Measurements from ENCODE around the gene SMAD3. TPM values are rescaled to one million over a fixed set of nuclear protein-coding genes. Genes with fewer than 3 reads are reported as not detected.

Gene SMAD3
- total RNA-seq, 6 experiments from 2014 or later = 9.2 to 34.0 (median 14.4) TPM

- TF ChIP-seq POLR2A (IDR thresholded peaks at IDR 0.05) (no peak), CTCF (IDR thresholded peaks at IDR 0.05) (no peak)
- no peak for ATAC-seq
- Histone ChIP-seq H3K9me3 (no peaks in the 10 kb centered on the region), H3K27ac (no peak overlapping the region), H3K27me3 (no peaks in the 10 kb centered on the region), H3K36me3 (peaks cover 0 to 66% (median 12%) of the 10 kb centered on the region in 4 donors), H3K4me3 (no peak overlapping the region), H3K4me1 (no peaks in the 10 kb centered on the region)
- 59% methylated on average over 2 of the region's 8 CpGs for WGBS (ENCODE audit: insufficient coverage, low coverage, low lambda C conversion rate, missing lambda C conversion rate)
- intact Hi-C loops (cut with DNase I) = no loop called here
- no peak for DNase-seq
These were observed 123.3 kb downstream of the SMAD3 start for GRCh38 chr15:67188551-67189218.

- H3K36me3 ChIP-seq = peaks cover 0 to 67% (median 12%) of the 10 kb centered on the region in 4 donors
- TF ChIP-seq POLR2A (IDR thresholded peaks at IDR 0.05) = no peak
- no peak for TF ChIP-seq CTCF (IDR thresholded peaks at IDR 0.05)
- no peak overlapping the region for H3K4me3 ChIP-seq
- no peaks in the 10 kb centered on the region for H3K4me1 ChIP-seq
- no peak overlapping the region for H3K27ac ChIP-seq
- WGBS (ENCODE audit: insufficient coverage, low coverage, low lambda C conversion rate, missing lambda C conversion rate) = 89% methylated on average over 9 of the region's 26 CpGs
- no peak for DNase-seq
- no peaks in the 10 kb centered on the region for H3K27me3 ChIP-seq
- no peaks in the 10 kb centered on the region for H3K9me3 ChIP-seq
- intact Hi-C loops (cut with DNase I) = no loop called here
- ATAC-seq = no peak
These were observed 124.1 kb downstream of the SMAD3 start for GRCh38 chr15:67189326-67190051.

- Histone ChIP-seq H3K4me3 (no peak overlapping the region), H3K27ac (no peak overlapping the region), H3K27me3 (no peaks in the 10 kb centered on the region), H3K9me3 (no peaks in the 10 kb centered on the region), H3K4me1 (no peaks in the 10 kb centered on the region), H3K36me3 (peaks cover 0 to 58% (median 9%) of the 10 kb centered on the region in 4 donors)
- intact Hi-C loops (cut with DNase I) = no loop called here
- ATAC-seq (no peak), DNase-seq (no peak)
- TF ChIP-seq CTCF (IDR thresholded peaks at IDR 0.05) (no peak), POLR2A (IDR thresholded peaks at IDR 0.05) (no peak)
- whole genome bisulfite sequencing (ENCODE audit: insufficient coverage, low coverage, low lambda C conversion rate, missing lambda C conversion rate) = 88% methylated on average over 1 of the region's 2 CpGs
These were observed 124.9 kb downstream of the SMAD3 start for GRCh38 chr15:67190326-67190725.

- peaks cover 0 to 56% (median 9%) of the 10 kb centered on the region in 4 donors for H3K36me3 ChIP-seq
These were observed 125.4 kb downstream of the SMAD3 start for GRCh38 chr15:67190813-67191212.

More at GRCh38 chr15:67190813-67191212, 125.4 kb downstream of the SMAD3 start:
- Histone ChIP-seq H3K9me3 (no peaks in the 10 kb centered on the region), H3K4me3 (no peak overlapping the region), H3K4me1 (no peaks in the 10 kb centered on the region), H3K27me3 (no peaks in the 10 kb centered on the region), H3K27ac (no peak overlapping the region)
- intact Hi-C loops (cut with DNase I) = no loop called here
- no peak for DNase-seq
- TF ChIP-seq POLR2A (IDR thresholded peaks at IDR 0.05) = no peak
- no peak for TF ChIP-seq CTCF (IDR thresholded peaks at IDR 0.05)
- no peak for ATAC-seq
- 95% methylated on average over 5 of the region's 11 CpGs for WGBS (ENCODE audit: insufficient coverage, low coverage, low lambda C conversion rate, missing lambda C conversion rate)
